HG02678 (cell line): ENCODE measurements around the gene TGFBRAP1.

Experiments
- ATAC-seq: cut with Tn5 transposase; IDR thresholded peaks from one replicate; pipeline ENCODE4 v1.9.1; 2021; ENCODE audit warnings: mild to moderate bottlenecking, moderate library complexity; ENCODE audit not compliant: unreplicated experiment

TGFBRAP1 gene

DNA sequence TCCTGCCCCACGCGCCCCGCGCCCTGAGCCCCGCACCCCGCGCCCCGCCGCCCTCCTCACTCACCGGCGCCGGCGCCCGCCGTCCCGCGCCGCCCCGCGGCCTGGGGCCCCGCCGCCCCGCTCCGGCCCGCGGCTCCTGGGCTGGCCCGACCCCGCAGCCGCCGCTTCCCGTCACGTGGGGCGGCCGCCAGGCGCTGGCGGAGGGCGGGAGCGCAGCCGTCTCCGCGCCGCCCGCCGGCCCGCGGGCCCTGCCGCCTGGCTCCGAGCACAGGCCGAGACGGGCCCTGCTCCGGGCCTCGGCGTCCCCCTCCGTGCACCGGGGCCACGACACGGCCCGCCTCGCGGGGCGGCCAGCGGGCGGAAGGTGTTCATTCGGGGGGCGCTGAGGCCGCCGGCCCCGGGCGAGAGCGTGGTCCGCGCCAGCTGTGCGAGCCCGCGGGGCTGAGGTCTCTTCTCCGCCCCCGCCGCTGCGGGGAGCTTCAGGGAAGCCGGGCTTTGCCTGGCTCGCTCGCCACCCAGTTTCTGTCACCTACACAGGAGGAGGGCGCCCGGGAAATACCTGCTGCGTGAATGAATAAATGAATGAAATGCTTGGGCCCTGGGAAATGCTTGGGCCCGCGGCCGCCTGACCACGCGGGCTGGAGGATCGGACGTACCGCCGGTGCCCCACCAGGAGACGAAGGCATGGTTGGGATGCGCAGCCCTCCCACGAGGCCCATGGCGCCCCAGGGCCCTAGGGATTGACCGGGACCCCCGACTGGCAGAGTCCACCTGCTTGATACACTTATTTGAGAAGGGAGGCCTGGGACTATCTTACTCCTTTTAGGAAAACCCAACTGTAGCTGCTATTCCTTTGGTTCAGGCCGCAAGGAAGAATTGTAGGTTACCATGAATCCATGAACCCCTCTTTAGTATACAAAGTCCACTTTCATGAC is at the start of gene TGFBRAP1:
Gene TGFBRAP1, minus strand, starts transcription at position 175 of the 935 bp plus-strand sequence. CDS start 21,434 bp downstream, outside the sequence.
- ATAC-seq = peak; percentile 85

DNA sequence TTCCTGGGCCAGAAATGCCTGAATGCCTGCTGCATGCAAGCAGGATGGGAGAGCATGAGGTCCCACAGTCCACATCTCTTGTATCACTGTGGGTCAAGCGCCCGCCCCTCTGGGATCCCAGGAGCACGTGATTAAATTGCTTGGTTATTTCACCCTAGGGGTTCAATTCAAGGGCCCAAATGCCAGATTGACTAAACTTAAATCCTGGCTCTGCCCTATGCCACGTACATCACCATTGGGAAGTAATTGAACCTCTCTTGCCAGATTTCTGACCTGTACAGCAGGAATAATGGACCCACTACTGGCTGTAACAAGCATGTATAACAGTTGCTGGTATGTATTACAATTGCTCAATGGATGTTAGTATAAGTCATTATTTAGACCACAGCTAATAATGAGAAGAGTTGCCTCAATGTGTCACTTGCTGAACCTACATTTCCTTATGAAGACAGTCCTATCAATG is 49.4 kb upstream of the TGFBRAP1 start:
- no peak for ATAC-seq

GRCh38 chr2:105378276-105378840 is 48.8 kb upstream of the TGFBRAP1 start:
- no peak for ATAC-seq

DNA sequence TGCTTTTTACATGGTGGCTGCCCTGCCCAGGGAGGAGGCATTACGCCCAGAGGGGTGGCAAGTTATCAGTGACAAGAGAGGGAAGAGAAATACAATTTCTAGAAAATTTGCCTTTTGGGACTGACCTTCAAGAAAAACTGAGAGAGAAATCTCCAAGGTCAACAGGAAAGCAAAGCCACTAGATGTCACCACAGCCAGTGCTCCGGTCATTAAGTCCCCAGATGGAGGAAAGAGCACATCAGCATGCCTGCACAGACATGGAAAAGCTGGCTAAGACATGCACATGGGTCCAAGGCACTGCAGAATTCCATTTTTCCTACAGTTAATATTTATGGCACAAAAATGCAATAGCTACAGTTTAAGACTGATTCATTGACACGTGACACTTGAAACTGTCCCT is 48.3 kb upstream of the TGFBRAP1 start:
- ATAC-seq = no peak

- ATAC-seq = no peak
Measured at GRCh38 chr2:105376789-105377240, 47.3 kb upstream of the TGFBRAP1 start.

GRCh38 chr2:105376010-105376409 is 46.5 kb upstream of the TGFBRAP1 start:
- no peak for ATAC-seq

- ATAC-seq = no peak
Measured at GRCh38 chr2:105375001-105375561, 45.5 kb upstream of the TGFBRAP1 start.

- peak; percentile 88 for ATAC-seq
Measured at GRCh38 chr2:105373895-105374401, 44.4 kb upstream of the TGFBRAP1 start.

DNA sequence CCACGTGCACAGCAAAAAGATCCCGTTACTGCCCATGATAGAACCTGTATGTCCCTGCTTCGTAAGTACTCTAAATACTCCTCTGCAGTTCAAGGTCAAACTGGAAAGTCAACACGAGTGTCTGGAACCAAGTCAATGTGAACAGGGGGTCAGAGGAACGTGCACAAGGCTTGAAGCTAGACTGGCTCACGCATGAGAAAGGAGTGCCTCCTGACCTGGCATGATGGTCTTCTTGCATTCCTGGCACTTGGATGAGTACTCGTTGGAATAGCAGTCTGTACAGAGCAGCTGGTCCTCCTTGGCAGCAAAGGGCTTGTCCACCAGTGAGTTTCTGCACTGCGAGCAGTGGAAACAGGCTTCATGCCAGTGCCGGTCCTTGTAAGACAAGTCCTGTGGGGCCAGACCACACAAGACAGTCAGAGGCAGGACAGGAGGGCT is 43.8 kb upstream of the TGFBRAP1 start:
- no peak for ATAC-seq

DNA sequence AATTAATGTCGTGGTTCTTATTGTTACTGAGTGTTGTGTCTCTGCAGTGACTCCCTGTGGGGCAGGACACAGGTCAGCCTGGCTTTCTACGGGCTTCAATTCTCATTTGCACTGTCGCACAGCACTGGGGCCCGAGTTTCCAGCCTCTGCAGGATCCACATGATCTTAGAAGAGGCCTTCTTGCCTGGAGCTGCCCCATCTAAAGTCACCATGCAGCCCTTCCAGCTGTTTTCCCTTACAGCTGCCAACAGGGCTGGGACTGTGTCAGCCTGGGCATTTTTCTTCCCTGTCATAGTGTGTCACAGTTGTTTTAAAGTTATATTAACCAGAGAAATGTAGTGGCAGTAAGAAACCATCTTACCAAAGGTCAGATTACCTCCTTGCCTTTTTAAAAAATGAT is 42.3 kb upstream of the TGFBRAP1 start:
- no peak for ATAC-seq

GRCh38 chr2:105371156-105371555 is 41.6 kb upstream of the TGFBRAP1 start:
- ATAC-seq = no peak

GRCh38 chr2:105369777-105370690 is 40.5 kb upstream of the TGFBRAP1 start:
- ATAC-seq = peak; percentile 89

- no peak for ATAC-seq
Measured at GRCh38 chr2:105368759-105369408, 39.3 kb upstream of the TGFBRAP1 start.

- no peak for ATAC-seq
Measured at GRCh38 chr2:105365206-105365605, 35.7 kb upstream of the TGFBRAP1 start.

GRCh38 chr2:105364436-105365139 is 35.1 kb upstream of the TGFBRAP1 start:
- no peak for ATAC-seq

DNA sequence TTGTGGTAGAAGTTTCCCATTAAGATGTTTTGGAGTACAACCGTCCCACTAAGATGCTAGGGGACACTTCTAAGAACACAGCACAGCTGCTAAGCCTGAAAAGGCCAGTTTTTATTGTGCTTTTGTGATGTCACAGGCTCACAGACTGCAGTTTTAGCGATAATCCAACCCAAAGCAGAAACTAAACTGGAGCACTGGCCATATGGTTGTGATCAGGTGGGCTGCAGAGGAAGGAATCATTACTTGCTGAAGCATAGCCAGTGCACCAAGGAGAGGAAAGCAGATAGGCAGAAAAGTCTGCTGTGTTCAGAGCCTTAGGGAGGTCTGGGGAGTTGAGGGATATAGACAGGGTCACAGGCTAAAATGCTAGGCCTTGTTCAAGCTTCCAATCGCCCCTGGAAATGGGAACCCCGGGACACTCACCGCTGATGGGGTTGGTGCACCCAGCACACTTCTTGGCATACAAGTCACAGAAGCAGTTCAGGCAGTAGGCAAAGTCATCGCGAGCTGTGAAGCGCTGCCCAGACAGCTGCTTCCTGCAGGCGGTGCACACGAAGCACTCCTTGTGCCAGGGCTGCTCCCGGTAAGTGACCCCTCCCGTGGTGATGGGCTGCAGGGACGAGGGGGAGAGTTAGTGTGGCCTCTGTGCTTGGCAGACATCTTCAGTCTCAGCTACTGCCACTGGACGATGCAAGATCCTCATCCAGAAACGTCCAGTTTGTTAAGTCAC is 33.5 kb upstream of the TGFBRAP1 start:
- no peak for ATAC-seq

GRCh38 chr2:105361102-105361889 is 31.8 kb upstream of the TGFBRAP1 start:
- ATAC-seq = no peak

- no peak for ATAC-seq
Measured at GRCh38 chr2:105358593-105358992, 29.1 kb upstream of the TGFBRAP1 start.
